CD14-positive monocyte (primary cell): ENCODE results near the gene DSP. TPM values are rescaled to one million over a fixed set of nuclear protein-coding genes. Genes with fewer than 3 reads are reported as not detected.

Source experiments
- DNase-seq, 3 donors: peaks; one replicate each; pipeline ENCODE4 v3.0.0-alpha.2; 2011 to 2022
- H2AFZ ChIP-seq: 2 replicates; pipeline ENCODE4 v1.6.0; 2012; ENCODE audit warnings: mild to moderate bottlenecking, low read depth, low read length, inconsistent platforms; ENCODE audit not compliant: insufficient read depth, poor library complexity, severe bottlenecking
- H3K27ac ChIP-seq, 2 donors: 1 replicate in 1 of 2; 2 replicates in 1 of 2; pipeline ENCODE4 v1.5.1; 2012 to 2013; ENCODE audit warnings: low read length in 2 of 2, control low read depth in 1 of 2, inconsistent platforms in 1 of 2, low read depth in 1 of 2, mild to moderate bottlenecking in 1 of 2
- H3K27me3 ChIP-seq, 2 donors: one replicate each; pipeline versions ENCODE4 v1.6.0 to v1.6.1; 2011 to 2013; ENCODE audit warnings: low read length in 2 of 2; ENCODE audit not compliant: control insufficient read depth in 2 of 2, insufficient read depth in 2 of 2
- H3K36me3 ChIP-seq, 2 donors: replicated peaks in 1 of 2; 1 replicate in 1 of 2; 2 replicates in 1 of 2; pipeline versions ENCODE4 v1.5.1 to v1.6.1; 2012 to 2013; ENCODE audit warnings: low read length in 2 of 2, control low read depth in 1 of 2, inconsistent platforms in 1 of 2, mild to moderate bottlenecking in 1 of 2; ENCODE audit not compliant: insufficient read depth in 2 of 2, control insufficient read depth in 1 of 2
- H3K4me1 ChIP-seq, 2 donors: 1 replicate in 1 of 2; 2 replicates in 1 of 2; pipeline versions ENCODE4 v1.5.1 to v1.6.1; 2012 to 2013; ENCODE audit warnings: low read length in 2 of 2, control low read depth in 1 of 2, inconsistent platforms in 1 of 2, mild to moderate bottlenecking in 1 of 2, moderate library complexity in 1 of 2; ENCODE audit not compliant: insufficient read depth in 2 of 2, control insufficient read depth in 1 of 2
- H3K4me2 ChIP-seq: replicated peaks from 2 replicates; pipeline ENCODE3; 2012; ENCODE audit warnings: low read length, moderate library complexity, mild to moderate bottlenecking; ENCODE audit not compliant: poor library complexity, severe bottlenecking; ENCODE audit errors: extremely low read depth
- H3K4me3 ChIP-seq, 3 experiments: fragments of 200-600 bp in 1 of 3; sonication (generic) in 1 of 3; replicated peaks in 1 of 3; 1 replicate in 2 of 3; 2 replicates in 1 of 3; pipeline ENCODE4 v1.5.1; 2011 to 2013; ENCODE audit warnings: low read length in 3 of 3, mild to moderate bottlenecking in 3 of 3, control low read depth in 2 of 3, low read depth in 2 of 3, inconsistent platforms in 1 of 3, moderate library complexity in 1 of 3
- H3K79me2 ChIP-seq: 2 replicates; pipeline ENCODE4 v1.6.0; 2012; ENCODE audit warnings: mild to moderate bottlenecking, control low read depth, inconsistent platforms, low read length, moderate library complexity; ENCODE audit not compliant: insufficient read depth
- H3K9ac ChIP-seq: 2 replicates; pipeline ENCODE4 v1.6.0; 2017; ENCODE audit warnings: low read length, mild to moderate bottlenecking; ENCODE audit not compliant: insufficient read depth, poor library complexity, severe bottlenecking
- H3K9me3 ChIP-seq, 2 donors: replicated peaks in 1 of 2; 1 replicate in 1 of 2; 2 replicates in 1 of 2; pipeline versions ENCODE4 v1.5.1 to v1.6.1; 2012 to 2013; ENCODE audit warnings: low read length in 2 of 2, control low read depth in 1 of 2; ENCODE audit not compliant: control insufficient read depth in 1 of 2, insufficient read depth in 1 of 2
- H4K20me1 ChIP-seq: 2 replicates; pipeline ENCODE4 v1.6.0; 2012; ENCODE audit warnings: mild to moderate bottlenecking, low read length, control low read depth, moderate library complexity; ENCODE audit not compliant: insufficient read depth
- H3K27ac Mint-ChIP-seq, 7 donors: one replicate each; pipeline ENCODE4 v1.8.0; 2020; ENCODE audit warnings: mild to moderate bottlenecking in 7 of 7, mixed read lengths in 7 of 7, moderate library complexity in 6 of 7, inconsistent platforms in 2 of 7
- H3K27me3 Mint-ChIP-seq, 3 donors: one replicate each; pipeline ENCODE4 v1.8.0; 2021 to 2022; ENCODE audit warnings: low read depth in 3 of 3, mild to moderate bottlenecking in 3 of 3, mixed read lengths in 3 of 3, moderate library complexity in 3 of 3, inconsistent platforms in 1 of 3
- H3K36me3 Mint-ChIP-seq, 2 donors: one replicate each; pipeline ENCODE4 v1.8.0; 2020; ENCODE audit warnings: mixed read lengths in 2 of 2, inconsistent platforms in 1 of 2, mild to moderate bottlenecking in 1 of 2
- H3K4me1 Mint-ChIP-seq: one replicate; pipeline ENCODE4 v1.8.0; 2020; ENCODE audit warnings: mild to moderate bottlenecking, mixed read lengths
- H3K4me3 Mint-ChIP-seq, 2 donors: one replicate each; pipeline ENCODE4 v1.8.0; 2020; ENCODE audit warnings: mild to moderate bottlenecking in 2 of 2, mixed read lengths in 2 of 2, moderate library complexity in 1 of 2
- H3K9me3 Mint-ChIP-seq, 7 donors: one replicate each; pipeline ENCODE4 v1.8.0; 2020 to 2022; ENCODE audit warnings: mixed read lengths in 7 of 7, mild to moderate bottlenecking in 6 of 7, moderate library complexity in 6 of 7, inconsistent platforms in 2 of 7
- CTCF ChIP-seq: fragments of 200-600 bp; IDR thresholded peaks from one replicate; pipeline ENCODE4 v1.8.0; 2022; ENCODE audit warnings: antibody characterized with exemption, mild to moderate bottlenecking
- WGBS: methylation state at CpG from one replicate; pipeline ENCODE4 v1.1.5; 2013; ENCODE audit warnings: missing lambda C conversion rate; ENCODE audit not compliant: insufficient coverage; 5-methylcytosine and 5-hydroxymethylcytosine counted together
- intact Hi-C, 2 donors: fragments of 100-400 bp; cut with micrococcal nuclease; formaldehyde crosslinking; loops; one replicate each; pipeline versions ENCODE4 v1.15.0 to v1.15.1; 2023
- polyA plus RNA-seq, 3 donors: library from polyadenylated mRNA; depleted of rRNA in 1 of 3; unstranded in 2 of 3; stranded (reverse) in 1 of 3; fragments of 300-500 nt in 2 of 3; fragments of >200 nt in 1 of 3; fragmentation: Illumina TruSeq in 2 of 3; gene quantifications; 1 replicate in 2 of 3; 2 replicates in 1 of 3; pipeline ENCODE4 v1.2.3, GENCODE V29; 2012 to 2021

DSP gene
- polyA plus RNA-seq, 3 donors = not detected

GRCh38 chr6:7546020-7546369 is 4.5 kb downstream of the DSP start:
- intact Hi-C loops = no loop called here
- peaks cover 76 to 88% (median 80%) of the 10 kb centered on the region in 3 donors for H3K27me3 Mint-ChIP-seq
- no peak for TF ChIP-seq CTCF
- H3K4me3 Mint-ChIP-seq = peak overlapping the region in 1 of 2 donors; percentile 56
- 95% methylated on average over 5 of the region's 6 CpGs for WGBS
- Histone ChIP-seq H3K79me2 (no peaks in the 10 kb centered on the region), H4K20me1 (no peaks in the 10 kb centered on the region), H3K9me3 (peaks cover 0 to 24% of the 10 kb centered on the region in 2 donors), H3K36me3 (no peaks in the 10 kb centered on the region), H3K4me2 (no peak overlapping the region), H3K27me3 (peaks cover 58 to 89% of the 10 kb centered on the region in 2 donors), H2AFZ (no peak overlapping the region), H3K27ac (no peak overlapping the region), H3K9ac (no peak overlapping the region), H3K4me3 (no peak overlapping the region), H3K4me1 (peaks cover 13 to 21% of the 10 kb centered on the region in 2 donors)
- H3K36me3 Mint-ChIP-seq = peaks cover 5 to 6% of the 10 kb centered on the region in 2 donors
- no peak overlapping the region for H3K27ac Mint-ChIP-seq
- peaks cover 16% of the 10 kb centered on the region for H3K4me1 Mint-ChIP-seq
- DNase-seq = no peak
- H3K9me3 Mint-ChIP-seq = peaks cover 0 to 17% (median 9%) of the 10 kb centered on the region in 7 donors

- no peak overlapping the region for H3K27ac Mint-ChIP-seq
- peaks cover 14% of the 10 kb centered on the region for H3K4me1 Mint-ChIP-seq
- H3K9me3 ChIP-seq = peaks cover 0 to 21% of the 10 kb centered on the region in 2 donors
- no peak overlapping the region for H2AFZ ChIP-seq
- H3K79me2 ChIP-seq = no peaks in the 10 kb centered on the region
- H3K9ac ChIP-seq = no peak overlapping the region
- intact Hi-C loops = no loop called here
- H4K20me1 ChIP-seq = no peaks in the 10 kb centered on the region
- peaks cover 77 to 88% (median 78%) of the 10 kb centered on the region in 3 donors for H3K27me3 Mint-ChIP-seq
- peaks cover 12 to 17% of the 10 kb centered on the region in 2 donors for H3K4me1 ChIP-seq
- H3K4me3 Mint-ChIP-seq = no peak overlapping the region
- DNase-seq = no peak
- no peaks in the 10 kb centered on the region for H3K36me3 ChIP-seq
- peaks cover 56 to 89% of the 10 kb centered on the region in 2 donors for H3K27me3 ChIP-seq
- no peak overlapping the region for H3K4me2 ChIP-seq
- no peak overlapping the region for H3K4me3 ChIP-seq
- peaks cover 4 to 5% of the 10 kb centered on the region in 2 donors for H3K36me3 Mint-ChIP-seq
- WGBS = no CpG with 5 or more reads among the region's 2 CpGs
- no peak for TF ChIP-seq CTCF
- no peak overlapping the region for H3K27ac ChIP-seq
- H3K9me3 Mint-ChIP-seq = peaks cover 0 to 16% (median 8%) of the 10 kb centered on the region in 7 donors
Observed at GRCh38 chr6:7546383-7546782, 4.9 kb downstream of the DSP start.
